Natural killer cell treated with Interleukin-12 subunit alpha and Interleukin-12 subunit beta and Interleukin-15 and Interleukin-18, amount 100 ng/mL, for 72 hours (primary cell): ENCODE data around the gene LMF1. TPM values are rescaled to one million over a fixed set of nuclear protein-coding genes. Genes with fewer than 3 reads are reported as not detected.
"Not testable (repeated sequence)": the region's sequence is repeated elsewhere in the genome, so short reads cannot be mapped to it uniquely, and the experiment has no call there.

Experiments
- ATAC-seq, 2 donors: fragments of 150-1000 bp; cut with Tn5 transposase in 1 of 2; sonication (Bioruptor Pico), chemical (Tn5 transposase) in 1 of 2; 2 replicates each; pipeline ENCODE4 v1.10.0; 2021
- DNase-seq: peaks from one replicate; pipeline ENCODE4 v3.0.0; 2022; ENCODE audit warnings: low spot score
- H3K27ac Mint-ChIP-seq, 2 donors: 1 replicate in 1 of 2; 2 replicates in 1 of 2; pipeline ENCODE4 v1.8.0; 2022; ENCODE audit warnings: mixed read lengths in 2 of 2, mild to moderate bottlenecking in 1 of 2, moderate library complexity in 1 of 2
- H3K27me3 Mint-ChIP-seq, 2 donors: 1 replicate in 1 of 2; 2 replicates in 1 of 2; pipeline ENCODE4 v1.8.0; 2022; ENCODE audit warnings: mixed read lengths in 2 of 2
- H3K36me3 Mint-ChIP-seq: one replicate; pipeline ENCODE4 v1.8.0; 2022; ENCODE audit warnings: mixed read lengths
- H3K4me1 Mint-ChIP-seq, 2 donors: 1 replicate in 1 of 2; 2 replicates in 1 of 2; pipeline ENCODE4 v1.8.0; 2022; ENCODE audit warnings: low read depth in 2 of 2, mixed read lengths in 2 of 2, mild to moderate bottlenecking in 1 of 2
- H3K4me3 Mint-ChIP-seq: one replicate; pipeline ENCODE4 v1.8.0; 2022; ENCODE audit warnings: mixed read lengths
- H3K9me3 Mint-ChIP-seq: 2 replicates; pipeline ENCODE4 v1.8.0; 2022; ENCODE audit warnings: mixed read lengths
- total RNA-seq, 2 donors: library from RNA; stranded (reverse); gene quantifications; one replicate each; pipeline ENCODE4 v1.2.3, GENCODE V29; 2022

LMF1 gene
- total RNA-seq, 2 donors from 2014 or later = 17.1 to 21.0 TPM

GRCh38 chr16:883340-883739 lies 87.4 kb downstream of the LMF1 start:
- Mint-ChIP-seq H3K4me1 (no peaks in the 10 kb centered on the region), H3K4me3 (no peak overlapping the region), H3K9me3 (no peaks in the 10 kb centered on the region), H3K36me3 (no peaks in the 10 kb centered on the region), H3K27me3 (no peaks in the 10 kb centered on the region), H3K27ac (no peak overlapping the region)
- DNase-seq (no peak), ATAC-seq (no peak)

- not testable (repeated sequence) for DNase-seq, ATAC-seq
These were observed 88.1 kb downstream of the LMF1 start for GRCh38 chr16:882671-883070.

GRCh38 chr16:882256-882655 lies 88.5 kb downstream of the LMF1 start:
- no peaks in the 10 kb centered on the region for H3K36me3 Mint-ChIP-seq
- no peak overlapping the region for H3K27ac Mint-ChIP-seq
- H3K4me3 Mint-ChIP-seq = no peak overlapping the region
- H3K27me3 Mint-ChIP-seq = no peaks in the 10 kb centered on the region
- H3K9me3 Mint-ChIP-seq = no peaks in the 10 kb centered on the region
- no peak for ATAC-seq
- no peak for DNase-seq
- peaks cover 0 to 5% of the 10 kb centered on the region in 2 donors for H3K4me1 Mint-ChIP-seq

More at GRCh38 chr16:882671-883070, 88.1 kb downstream of the LMF1 start:
- H3K27ac Mint-ChIP-seq, H3K9me3 Mint-ChIP-seq, H3K36me3 Mint-ChIP-seq, H3K4me1 Mint-ChIP-seq, H3K4me3 Mint-ChIP-seq, H3K27me3 Mint-ChIP-seq: not testable (repeated sequence)

GRCh38 chr16:881219-882097 lies 89.3 kb downstream of the LMF1 start:
- peaks cover 0 to 5% of the 10 kb centered on the region in 2 donors for H3K4me1 Mint-ChIP-seq
- H3K27ac Mint-ChIP-seq = no peak overlapping the region
- no peak overlapping the region for H3K4me3 Mint-ChIP-seq
- DNase-seq = no peak
- no peaks in the 10 kb centered on the region for H3K9me3 Mint-ChIP-seq
- no peaks in the 10 kb centered on the region for H3K27me3 Mint-ChIP-seq
- ATAC-seq = no peak
- H3K36me3 Mint-ChIP-seq = no peaks in the 10 kb centered on the region

- DNase-seq = no peak
- Mint-ChIP-seq H3K9me3 (no peaks in the 10 kb centered on the region), H3K27ac (no peak overlapping the region)
These were observed 90.2 kb downstream of the LMF1 start for GRCh38 chr16:880471-881171.

GRCh38 chr16:879986-880385 lies 90.8 kb downstream of the LMF1 start:
- Mint-ChIP-seq H3K4me3 (no peak overlapping the region), H3K36me3 (no peaks in the 10 kb centered on the region), H3K27me3 (no peaks in the 10 kb centered on the region), H3K27ac (no peak overlapping the region), H3K4me1 (peaks cover 0 to 5% of the 10 kb centered on the region in 2 donors), H3K9me3 (no peaks in the 10 kb centered on the region)
- no peak for ATAC-seq
- DNase-seq = no peak

More at GRCh38 chr16:880471-881171, 90.2 kb downstream of the LMF1 start:
- no peaks in the 10 kb centered on the region for H3K27me3 Mint-ChIP-seq
- peaks cover 0 to 5% of the 10 kb centered on the region in 2 donors for H3K4me1 Mint-ChIP-seq
- no peak for ATAC-seq
- H3K36me3 Mint-ChIP-seq = no peaks in the 10 kb centered on the region
- H3K4me3 Mint-ChIP-seq = no peak overlapping the region

GRCh38 chr16:879461-879861 lies 91.3 kb downstream of the LMF1 start:
- DNase-seq (no peak), ATAC-seq (no peak)
- H3K36me3 Mint-ChIP-seq = no peaks in the 10 kb centered on the region
- H3K4me3 Mint-ChIP-seq = no peak overlapping the region
- no peak overlapping the region for H3K27ac Mint-ChIP-seq
- no peaks in the 10 kb centered on the region for H3K27me3 Mint-ChIP-seq
- H3K9me3 Mint-ChIP-seq = no peaks in the 10 kb centered on the region
- peaks cover 0 to 5% of the 10 kb centered on the region in 2 donors for H3K4me1 Mint-ChIP-seq

GRCh38 chr16:878886-879285 lies 91.9 kb downstream of the LMF1 start:
- Mint-ChIP-seq H3K27me3 (no peaks in the 10 kb centered on the region), H3K36me3 (no peaks in the 10 kb centered on the region), H3K4me3 (no peak overlapping the region)

GRCh38 chr16:878072-878784 lies 92.6 kb downstream of the LMF1 start:
- H3K36me3 Mint-ChIP-seq = no peaks in the 10 kb centered on the region
- no peak for ATAC-seq
- no peak overlapping the region for H3K27ac Mint-ChIP-seq
- H3K9me3 Mint-ChIP-seq = no peaks in the 10 kb centered on the region
- no peaks in the 10 kb centered on the region for H3K27me3 Mint-ChIP-seq
- H3K4me3 Mint-ChIP-seq = no peak overlapping the region
- no peak for DNase-seq
- H3K4me1 Mint-ChIP-seq = peaks cover 0 to 5% of the 10 kb centered on the region in 2 donors

More at GRCh38 chr16:878886-879285, 91.9 kb downstream of the LMF1 start:
- no peak for DNase-seq
- Mint-ChIP-seq H3K9me3 (no peaks in the 10 kb centered on the region), H3K4me1 (peaks cover 0 to 5% of the 10 kb centered on the region in 2 donors), H3K27ac (no peak overlapping the region)
- ATAC-seq = no peak

GRCh38 chr16:877242-878071 lies 93.3 kb downstream of the LMF1 start:
- no peak overlapping the region for H3K27ac Mint-ChIP-seq
- H3K4me3 Mint-ChIP-seq = no peak overlapping the region
- ATAC-seq = no peak
- H3K4me1 Mint-ChIP-seq = peaks cover 0 to 5% of the 10 kb centered on the region in 2 donors
- H3K27me3 Mint-ChIP-seq = no peaks in the 10 kb centered on the region
- DNase-seq = no peak
- no peaks in the 10 kb centered on the region for H3K9me3 Mint-ChIP-seq
- no peaks in the 10 kb centered on the region for H3K36me3 Mint-ChIP-seq

- ATAC-seq (no peak), DNase-seq (no peak)
- H3K4me3 Mint-ChIP-seq = no peak overlapping the region
- peaks cover 0 to 5% of the 10 kb centered on the region in 2 donors for H3K4me1 Mint-ChIP-seq
- H3K27ac Mint-ChIP-seq = no peak overlapping the region
- H3K9me3 Mint-ChIP-seq = no peaks in the 10 kb centered on the region
- H3K36me3 Mint-ChIP-seq = no peaks in the 10 kb centered on the region
- H3K27me3 Mint-ChIP-seq = no peaks in the 10 kb centered on the region
These were observed 94.1 kb downstream of the LMF1 start for GRCh38 chr16:876523-877241.

GRCh38 chr16:876041-876335 lies 94.8 kb downstream of the LMF1 start:
- no peak overlapping the region for H3K4me3 Mint-ChIP-seq
- no peak overlapping the region for H3K27ac Mint-ChIP-seq

More at GRCh38 chr16:876041-876335, 94.8 kb downstream of the LMF1 start:
- no peaks in the 10 kb centered on the region for H3K36me3 Mint-ChIP-seq
- no peaks in the 10 kb centered on the region for H3K9me3 Mint-ChIP-seq
- ATAC-seq (no peak), DNase-seq (no peak)
- H3K27me3 Mint-ChIP-seq = no peaks in the 10 kb centered on the region
- peaks cover 0 to 5% of the 10 kb centered on the region in 2 donors for H3K4me1 Mint-ChIP-seq
